Pancreas (tissue), 10 donors: ENCODE measurements around the gene MTMR2. TPM values are rescaled to one million over a fixed set of nuclear protein-coding genes. Genes with fewer than 3 reads are reported as not detected.

Experiments used
- ATAC-seq, 4 donors: fragments of 200-7000 bp; cut with Tn5 transposase; one replicate each; pipeline versions ENCODE4 v1.8.0 to v1.9.1; 2020; ENCODE audit warnings: mild to moderate bottlenecking in 4 of 4, moderate library complexity in 4 of 4
- DNase-seq, 6 donors: peaks; one replicate each; pipeline ENCODE4 v3.0.0-alpha.2; 2020
- FAIRE-seq: peaks from 2 replicates; lab custom pipeline; 2012; peaks lifted over from hg19 to GRCh38; lab: Jason Lieb, UNC
- H3K27ac ChIP-seq, 4 donors: fragments of 200-600 bp; sonication (generic); 1 replicate in 3 of 4; 2 replicates in 1 of 4; pipeline versions ENCODE4 v1.5.0 to v1.8.0; 2020
- H3K27me3 ChIP-seq, 4 donors: fragments of 200-600 bp; one replicate each; pipeline ENCODE4 v1.8.0; 2021
- H3K36me3 ChIP-seq, 3 donors: fragments of 200-600 bp; sonication (generic) in 1 of 3; one replicate each; pipeline versions ENCODE4 v1.5.0 to v1.8.0; 2020 to 2021
- H3K4me1 ChIP-seq, 3 donors: fragments of 200-600 bp; one replicate each; pipeline ENCODE4 v1.8.0; 2021
- H3K4me3 ChIP-seq, 4 donors: fragments of 200-600 bp; sonication (generic) in 2 of 4; one replicate each; pipeline versions ENCODE4 v1.5.0 to v1.8.0; 2020 to 2021
- H3K9me3 ChIP-seq, 4 donors: fragments of 200-600 bp; one replicate each; pipeline ENCODE4 v1.8.0; 2021
- CTCF ChIP-seq, 4 donors: fragments of 200-600 bp; sonication (generic) in 3 of 4; IDR thresholded peaks; one replicate each; pipeline versions ENCODE4 v1.5.0 to v1.8.0; 2021; ENCODE audit warnings: antibody characterized with exemption in 4 of 4
- WGBS, 2 donors: extraction: QIAGEN DNeasy Blood & Tissue Kit; methylation state at CpG; one replicate each; pipeline ENCODE4 v1.1.7; 2013; 5-methylcytosine and 5-hydroxymethylcytosine counted together
- intact Hi-C, 3 donors: fragments of 100-400 bp; cut with DNase I; formaldehyde crosslinking; loops; one replicate each; pipeline versions ENCODE4 v1.11.1 to v1.14.2; 2022
- polyA plus RNA-seq, 2 donors: library from polyadenylated mRNA; stranded (reverse); fragments of 200-250 nt; gene quantifications; one replicate each; pipeline ENCODE4 v1.2.3, GENCODE V29; 2013
- total RNA-seq, 6 donors: library from RNA; stranded (reverse); fragmentation: NEBNext Ultra II Directional in 4 of 6; extraction: Animal tissue kit (Norgen Biotek cat#: 25700) in 4 of 6; gene quantifications; one replicate each; pipeline versions ENCODE4 v1.2.1 to v1.2.4, GENCODE V29; 2021 to 2023
- donor health status: healthy with polysubstance abuse.
- donor health status: DM: no; HTN: no; CAD: no; lungs with moderate emphysema.
- donor health status: DM: no; HTN: no; CAD: no.
- donor health status: control.
- donor health status: control.
- donor health status: Bipolar disorder and iron deficiency.
- donor health status: DM: yes; HTN: yes; CAD: no.
- donor health status: DM: no; HTN: no; CAD: no.
- donor health status: DM: no; HTN: no; CAD: no.
- donor health status: DM: yes; HTN: yes; CAD: no.

Gene MTMR2
- total and polyA plus RNA-seq, 8 donors = 5.1 to 14.4 (median 9.8) TPM

GRCh38 chr11:95803973-95804372 lies 119.9 kb downstream of the MTMR2 start:
- no peak for TF ChIP-seq CTCF (IDR thresholded peaks at IDR 0.05)
- no peak overlapping the region for H3K4me3 ChIP-seq
- FAIRE-seq = no peak
- 94 to 98% methylated on average over 2 of the region's 2 CpGs for WGBS, 2 donors
- intact Hi-C loops = no loop called here
- DNase-seq = no peak
- H3K27ac ChIP-seq = no peak overlapping the region
- H3K27me3 ChIP-seq = no peaks in the 10 kb centered on the region
- H3K9me3 ChIP-seq = no peaks in the 10 kb centered on the region
- H3K36me3 ChIP-seq = peaks cover 0 to 20% (median 0%) of the 10 kb centered on the region in 3 donors
- no peaks in the 10 kb centered on the region for H3K4me1 ChIP-seq
- ATAC-seq = no peak

DNA sequence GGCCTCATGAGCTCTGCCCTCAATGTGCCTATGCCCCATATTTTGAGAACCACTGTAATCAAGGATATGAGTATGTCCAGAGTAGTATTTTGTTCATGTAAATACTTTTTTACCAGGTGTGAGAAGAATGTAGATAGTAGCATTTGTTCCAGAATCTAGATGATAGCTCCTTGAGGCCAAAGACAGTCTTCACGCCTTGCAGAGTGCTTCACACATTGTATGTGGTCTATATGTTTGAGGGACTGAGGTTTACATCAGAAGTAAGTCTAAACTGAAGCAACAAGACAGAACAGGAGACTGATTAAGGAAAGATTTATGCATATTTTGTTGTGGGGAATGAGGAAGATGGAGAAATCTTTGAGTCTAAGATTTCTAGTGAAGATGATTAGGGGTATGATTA lies 121.1 kb downstream of the MTMR2 start:
- Histone ChIP-seq H3K4me3 (no peak overlapping the region), H3K4me1 (no peaks in the 10 kb centered on the region), H3K36me3 (peaks cover 0 to 20% (median 0%) of the 10 kb centered on the region in 3 donors), H3K27ac (no peak overlapping the region), H3K9me3 (no peaks in the 10 kb centered on the region), H3K27me3 (no peaks in the 10 kb centered on the region)
- TF ChIP-seq CTCF (IDR thresholded peaks at IDR 0.05) = no peak
- WGBS, 2 donors = 97% methylated on average over 1 of the region's 1 CpG
- ATAC-seq = no peak
- FAIRE-seq = no peak
- no peak for DNase-seq
- intact Hi-C loops = no loop called here

DNA sequence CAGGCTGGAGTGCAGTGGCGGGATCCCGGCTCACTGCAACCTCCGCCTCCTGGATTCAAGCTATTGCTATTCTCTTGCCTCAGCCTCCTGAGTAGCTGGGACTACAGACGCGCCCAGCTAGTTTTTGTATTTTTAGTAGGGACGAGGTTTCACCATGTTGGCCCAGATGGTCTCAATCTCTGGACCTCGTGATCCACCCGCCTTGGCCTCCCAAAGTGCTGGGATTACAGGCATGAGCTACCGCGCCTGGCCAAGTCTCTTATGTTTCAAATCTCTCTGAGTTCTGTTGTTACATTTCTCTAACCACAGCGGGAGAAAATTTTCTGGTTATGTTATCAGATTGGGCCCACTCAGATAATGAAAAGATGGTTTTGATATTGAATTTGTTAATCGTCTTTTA lies 123.5 kb downstream of the MTMR2 start:
- FAIRE-seq (no peak), DNase-seq (no peak), ATAC-seq (no peak)
- WGBS, 2 donors = 93 to 97% methylated on average over 12 of the region's 12 CpGs
- Histone ChIP-seq H3K36me3 (peaks cover 0 to 20% (median 0%) of the 10 kb centered on the region in 3 donors), H3K4me1 (peaks cover 0 to 13% (median 7%) of the 10 kb centered on the region in 3 donors), H3K4me3 (no peak overlapping the region), H3K27me3 (no peaks in the 10 kb centered on the region), H3K9me3 (no peaks in the 10 kb centered on the region), H3K27ac (no peak overlapping the region)
- TF ChIP-seq CTCF (IDR thresholded peaks at IDR 0.05) = no peak
- intact Hi-C loops = no loop called here

- Histone ChIP-seq H3K36me3 (peaks cover 0 to 17% (median 0%) of the 10 kb centered on the region in 3 donors), H3K4me3 (no peak overlapping the region), H3K27ac (no peak overlapping the region), H3K4me1 (peaks cover 0 to 22% (median 13%) of the 10 kb centered on the region in 3 donors), H3K9me3 (no peaks in the 10 kb centered on the region), H3K27me3 (no peaks in the 10 kb centered on the region)
- intact Hi-C loops = no loop called here
- DNase-seq (no peak), ATAC-seq (no peak), FAIRE-seq (no peak)
- TF ChIP-seq CTCF (IDR thresholded peaks at IDR 0.05) = no peak
- whole genome bisulfite sequencing, 2 donors = 94 to 97% methylated on average over 1 of the region's 1 CpG
Measured at GRCh38 chr11:95799546-95799945, 124.4 kb downstream of the MTMR2 start.

DNA sequence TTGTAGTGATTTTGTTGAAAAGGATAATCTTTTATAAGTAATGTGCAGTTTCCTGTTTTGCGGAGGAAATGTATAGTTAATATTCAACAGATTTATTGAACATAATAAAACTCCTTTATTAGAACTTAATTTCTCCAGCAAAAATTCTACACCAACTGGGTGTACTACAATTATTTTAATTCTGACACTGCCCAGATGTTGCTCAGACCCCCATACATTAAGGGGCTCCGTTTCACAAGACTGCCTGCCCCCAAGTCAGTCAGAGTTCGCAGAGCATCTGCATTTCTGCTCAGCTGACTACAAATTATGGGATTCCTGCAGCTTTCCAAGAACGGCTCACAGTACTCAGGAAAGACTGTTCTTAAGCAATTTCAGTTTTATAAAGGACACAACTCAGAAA lies 127.4 kb downstream of the MTMR2 start:
- no peak for TF ChIP-seq CTCF (IDR thresholded peaks at IDR 0.05)
- H3K4me3 ChIP-seq = no peak overlapping the region
- peaks cover 0 to 37% (median 28%) of the 10 kb centered on the region in 3 donors for H3K4me1 ChIP-seq
- DNase-seq = no peak
- WGBS, 2 donors = 65 to 68% methylated on average over 4 of the region's 4 CpGs
- H3K9me3 ChIP-seq = no peaks in the 10 kb centered on the region
- H3K27ac ChIP-seq = peak overlapping the region in 1 of 4 donors; percentile 25
- ATAC-seq = no peak
- H3K27me3 ChIP-seq = no peaks in the 10 kb centered on the region
- FAIRE-seq = no peak
- intact Hi-C loops = no loop called here
- H3K36me3 ChIP-seq = peaks cover 0 to 13% (median 0%) of the 10 kb centered on the region in 3 donors
